ENCODE results near the gene ARGFX. TPM values are rescaled to one million over a fixed set of nuclear protein-coding genes. Genes with fewer than 3 reads are reported as not detected.

The ARGFX gene
- total and polyA plus RNA-seq, 9 of the 15 experiments (the other 6 are each of a cell fraction or from before 2014, with no cell fraction given): not detected

DNA sequence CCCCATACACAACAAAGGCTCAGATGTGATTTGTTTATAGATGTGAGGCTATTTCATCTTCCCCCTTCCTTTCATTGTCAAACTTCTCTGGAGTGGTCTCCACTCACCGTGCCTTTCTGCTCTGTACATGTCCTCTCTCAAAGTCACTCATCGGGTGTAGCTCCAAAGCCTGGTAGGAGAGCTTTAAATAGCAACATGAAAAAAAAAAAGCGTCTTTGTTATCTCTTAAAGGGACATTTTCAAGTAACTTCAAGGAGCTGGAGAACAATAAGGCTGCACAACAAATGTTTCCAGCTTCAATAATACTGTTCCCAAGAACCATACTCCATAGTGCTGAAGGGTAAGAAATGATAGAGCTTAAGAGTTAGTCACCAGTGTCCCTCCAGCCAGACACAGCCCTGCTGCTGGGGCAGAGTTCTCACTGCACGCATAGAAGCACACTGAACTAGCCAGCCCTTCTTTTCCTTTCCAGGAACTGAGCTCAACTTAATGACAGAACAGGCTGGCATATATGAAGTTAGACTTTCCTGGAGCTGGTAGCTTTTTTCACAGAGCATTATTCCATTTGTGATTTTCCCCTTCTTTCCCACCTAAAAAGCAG is 33.6 kb downstream of the ARGFX start:
- ChIA-PET POLR2A (interaction anchor here (0.6 to 0.8 kb wide), 3 partner anchors 11 to 150 kb away, joined by 3 read pairs; no protein-coding TSS in a partner anchor), CTCF (ENCODE audit: low intra/inter-chr PET ratio) (no interaction called here)
- no peaks in the 10 kb centered on the region for H3K4me1 ChIP-seq (replicated peaks in 1 of 2; ENCODE audit: control insufficient read depth in 2 of 2, insufficient read depth in 2 of 2, low read length in 2 of 2)
- H3K79me2 ChIP-seq (ENCODE audit: control insufficient read depth, insufficient read depth, low read length): no peaks in the 10 kb centered on the region
- in situ Hi-C loops (cut with MboI) (no loop called here), intact Hi-C loops (cut with micrococcal nuclease) (no loop called here)
- no peak overlapping the region for H3K4me3 ChIP-seq
- no peak overlapping the region for H3K27ac ChIP-seq (ENCODE audit: extremely low read depth, low read depth, low read length)
- H3K9me3 ChIP-seq (replicated peaks; ENCODE audit: control insufficient read depth, insufficient read depth, low read depth, low read length): no peaks in the 10 kb centered on the region
- no peak overlapping the region for H3K9ac ChIP-seq (ENCODE audit: insufficient read depth in 1 of 2, low read depth in 2 of 2, low read length in 2 of 2)
- H3K36me3 ChIP-seq (ENCODE audit: control insufficient read depth, insufficient read depth, low read length): no peaks in the 10 kb centered on the region
- no peak for DNase-seq (ENCODE audit: extremely low read depth in 1 of 4, low spot score in 3 of 4)
- H2AFZ ChIP-seq (ENCODE audit: low read depth, low read length): no peak overlapping the region
- H3K4me2 ChIP-seq (ENCODE audit: insufficient read depth, low read length): no peak overlapping the region
- peak; percentile 37; the same call in 1 of the 3 replicates for ATAC-seq
- WGBS (ENCODE audit: insufficient coverage, low coverage, missing lambda C conversion rate): 0% methylated on average over 4 of the region's 4 CpGs
- no TSS peak for BruUV-seq (replicated peaks)
- no peak for FAIRE-seq
- H3K9me1 ChIP-seq (ENCODE audit: control insufficient read depth, insufficient read depth, low read length): no peaks in the 10 kb centered on the region
- H4K20me1 ChIP-seq (replicated peaks; ENCODE audit: control insufficient read depth, insufficient read depth, low read length): no peaks in the 10 kb centered on the region
- no peaks in the 10 kb centered on the region for H3K27me3 ChIP-seq (ENCODE audit: control insufficient read depth in 2 of 2, insufficient read depth in 2 of 2, low read length in 2 of 2)
- TF ChIP-seq LCOR (CRISPR knock-in tag; IDR thresholded peaks at IDR 0.05) (no peak), MEF2D (tag; conservative IDR thresholded peaks at IDR 0.05; ENCODE audit: low read depth) (peak; percentile 68; the same call in 1 of the 2 replicates)

- Histone ChIP-seq H3K9me3 (replicated peaks; ENCODE audit: control insufficient read depth, insufficient read depth, low read depth, low read length) (no peaks in the 10 kb centered on the region), H3K27me3 (ENCODE audit: control insufficient read depth in 2 of 2, insufficient read depth in 2 of 2, low read length in 2 of 2) (peaks cover 0 to 2% of the 10 kb centered on the region in 2 experiments; a peak in 1 of 5 replicates), H4K20me1 (replicated peaks; ENCODE audit: control insufficient read depth, insufficient read depth, low read length) (no peaks in the 10 kb centered on the region), H3K36me3 (ENCODE audit: control insufficient read depth, insufficient read depth, low read length) (no peaks in the 10 kb centered on the region), H3K79me2 (ENCODE audit: control insufficient read depth, insufficient read depth, low read length) (no peaks in the 10 kb centered on the region), H3K27ac (ENCODE audit: extremely low read depth, low read depth, low read length) (no peak overlapping the region), H2AFZ (ENCODE audit: low read depth, low read length) (no peak overlapping the region), H3K9ac (ENCODE audit: insufficient read depth in 1 of 2, low read depth in 2 of 2, low read length in 2 of 2) (no peak overlapping the region), H3K4me3 (no peak overlapping the region), H3K4me1 (replicated peaks in 1 of 2; ENCODE audit: control insufficient read depth in 2 of 2, insufficient read depth in 2 of 2, low read length in 2 of 2) (no peaks in the 10 kb centered on the region), H3K9me1 (ENCODE audit: control insufficient read depth, insufficient read depth, low read length) (no peaks in the 10 kb centered on the region), H3K4me2 (ENCODE audit: insufficient read depth, low read length) (no peak overlapping the region)
- ATAC-seq (no peak), FAIRE-seq (no peak), DNase-seq (ENCODE audit: extremely low read depth in 1 of 4, low spot score in 3 of 4) (no peak)
- no peak for TF ChIP-seq JUN (IDR thresholded peaks at IDR 0.05; ENCODE audit: borderline replicate concordance, low read depth, low read length)
- TF ChIP-seq JUN (CRISPR knock-in tag; IDR thresholded peaks at IDR 0.05; ENCODE audit: borderline replicate concordance): no peak
- WGBS (ENCODE audit: insufficient coverage, low coverage, missing lambda C conversion rate): 0% methylated on average over 1 of the region's 2 CpGs
- ChIA-PET CTCF (ENCODE audit: low intra/inter-chr PET ratio) (no interaction called here), POLR2A (no interaction called here)
- no TSS peak for BruUV-seq (replicated peaks)
- intact Hi-C loops (cut with micrococcal nuclease) (no loop called here), in situ Hi-C loops (cut with MboI) (no loop called here)
Observed at GRCh38 chr3:121604759-121605158, 37.0 kb downstream of the ARGFX start.

Measured in K562 (cell line).